ENCODE data around the gene RRP7A.
A peak's percentile ranks its signal among the peaks of the same experiment; 100 is the strongest.
"Not testable (repeated sequence)": the region's sequence is repeated elsewhere in the genome, so short reads cannot be mapped to it uniquely, and the experiment has no call there.

Gene RRP7A, protein sequence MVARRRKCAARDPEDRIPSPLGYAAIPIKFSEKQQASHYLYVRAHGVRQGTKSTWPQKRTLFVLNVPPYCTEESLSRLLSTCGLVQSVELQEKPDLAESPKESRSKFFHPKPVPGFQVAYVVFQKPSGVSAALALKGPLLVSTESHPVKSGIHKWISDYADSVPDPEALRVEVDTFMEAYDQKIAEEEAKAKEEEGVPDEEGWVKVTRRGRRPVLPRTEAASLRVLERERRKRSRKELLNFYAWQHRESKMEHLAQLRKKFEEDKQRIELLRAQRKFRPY

DNA sequence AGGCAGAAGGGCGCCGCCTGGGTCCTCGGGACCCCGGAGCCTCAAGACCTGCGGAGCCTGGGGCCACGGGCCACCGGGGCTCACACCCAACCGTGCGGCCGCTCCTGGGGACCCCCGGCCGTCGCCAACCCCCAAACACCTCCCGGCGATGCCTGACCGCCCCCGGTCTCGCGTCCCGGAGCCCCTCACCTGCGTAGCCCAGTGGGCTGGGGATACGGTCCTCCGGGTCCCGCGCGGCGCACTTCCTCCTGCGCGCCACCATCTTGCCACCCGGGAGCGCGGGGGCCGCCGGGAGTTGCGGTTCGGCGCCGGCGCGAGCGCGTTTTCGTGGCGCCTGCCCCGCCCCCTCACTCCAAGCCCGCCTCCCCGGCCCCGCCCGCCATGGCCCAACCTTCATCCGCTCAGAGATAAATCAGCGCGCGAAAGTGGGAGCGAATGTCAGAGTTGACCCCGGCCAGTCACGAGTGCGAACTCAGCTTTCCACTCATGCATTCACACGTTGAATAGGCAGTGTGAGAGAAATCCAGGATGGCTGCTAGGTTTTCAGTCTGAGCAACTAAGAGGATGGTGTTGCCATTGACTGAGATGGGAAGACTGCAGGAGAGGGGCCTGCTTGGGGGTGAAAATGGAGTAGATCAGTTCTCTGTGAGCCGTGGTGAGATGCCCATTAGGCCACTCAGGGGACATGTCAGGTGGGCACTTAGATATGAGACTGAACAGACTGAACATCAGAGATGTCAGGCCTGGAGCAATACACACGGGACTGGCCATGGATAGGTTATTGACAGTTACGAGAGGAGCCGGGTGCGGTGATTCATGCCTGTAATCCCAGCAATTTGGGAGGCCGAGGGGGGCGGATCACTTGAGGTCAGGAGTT lies at the start of gene RRP7A:
Gene RRP7A, minus strand, starts transcription at position 272 of the 877 bp plus-strand sequence. Its CDS starts 10 bp downstream, at position 262.
- H3K4me3 Mint-ChIP-seq, result peak within 1 kb of the TSS; percentile 97 to 99
- H3K27me3 Mint-ChIP-seq, result no peaks in the 10 kb centered on the region
- no peaks in the 10 kb centered on the region for H3K9me3 Mint-ChIP-seq
- H3K27ac Mint-ChIP-seq, result peak within 1 kb of the TSS; percentile 98
- H3K4me1 Mint-ChIP-seq, result peaks cover 39% of the 10 kb centered on the region
- DNase-seq (peak; percentile 79 to 81), ATAC-seq (peak; percentile 93)

DNA sequence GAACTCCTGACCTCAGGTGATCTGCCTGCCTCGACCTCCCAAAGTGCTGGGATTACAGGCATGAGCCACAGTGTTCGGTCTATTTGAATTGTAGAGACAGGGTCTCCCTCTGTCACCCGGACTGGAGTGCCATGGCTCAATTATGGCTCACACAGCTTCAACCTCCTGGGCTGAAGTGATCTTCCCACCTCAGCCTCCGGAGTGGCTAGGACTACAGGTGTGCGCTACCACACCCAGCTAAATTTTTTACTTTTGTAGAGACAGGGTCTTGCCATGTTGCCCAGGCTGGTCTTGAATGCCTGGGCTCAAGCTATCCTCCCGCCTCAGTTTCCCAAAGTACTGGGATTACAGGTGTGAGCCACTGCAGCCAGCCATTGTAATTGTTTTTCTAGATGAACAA lies 48.4 kb upstream of the RRP7A start:
- DNase-seq, H3K4me3 Mint-ChIP-seq, H3K4me1 Mint-ChIP-seq, H3K9me3 Mint-ChIP-seq, ATAC-seq, H3K27me3 Mint-ChIP-seq: not testable (repeated sequence)
- peak overlapping the region in 1 of 2 donors; percentile 27 for H3K27ac Mint-ChIP-seq

DNA sequence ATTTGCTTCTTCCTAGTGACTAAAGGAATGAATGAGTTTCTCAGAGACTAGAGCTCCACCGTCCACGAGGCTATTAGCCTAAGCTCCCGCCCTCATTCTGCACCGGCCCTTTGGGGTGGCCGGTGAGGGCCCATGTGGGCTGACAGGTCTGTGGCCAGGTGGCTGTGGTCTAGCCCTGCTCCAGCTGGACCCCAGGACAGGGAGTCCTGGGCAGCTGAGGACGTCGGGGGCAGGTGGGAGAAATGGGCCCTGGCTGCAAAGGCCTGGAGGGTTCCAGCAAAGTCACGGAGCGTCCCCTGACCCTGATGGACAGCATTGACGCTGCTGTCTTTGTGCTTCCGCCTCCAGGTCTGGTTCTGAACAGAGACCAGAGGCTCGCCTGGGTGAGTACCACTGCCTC lies 46.4 kb upstream of the RRP7A start:
- Mint-ChIP-seq H3K27me3 (no peaks in the 10 kb centered on the region), H3K27ac (no peak overlapping the region), H3K4me3 (no peak overlapping the region), H3K4me1 (peaks cover 10% of the 10 kb centered on the region), H3K9me3 (no peaks in the 10 kb centered on the region)
- DNase-seq (no peak), ATAC-seq (peak; percentile 11)

DNA sequence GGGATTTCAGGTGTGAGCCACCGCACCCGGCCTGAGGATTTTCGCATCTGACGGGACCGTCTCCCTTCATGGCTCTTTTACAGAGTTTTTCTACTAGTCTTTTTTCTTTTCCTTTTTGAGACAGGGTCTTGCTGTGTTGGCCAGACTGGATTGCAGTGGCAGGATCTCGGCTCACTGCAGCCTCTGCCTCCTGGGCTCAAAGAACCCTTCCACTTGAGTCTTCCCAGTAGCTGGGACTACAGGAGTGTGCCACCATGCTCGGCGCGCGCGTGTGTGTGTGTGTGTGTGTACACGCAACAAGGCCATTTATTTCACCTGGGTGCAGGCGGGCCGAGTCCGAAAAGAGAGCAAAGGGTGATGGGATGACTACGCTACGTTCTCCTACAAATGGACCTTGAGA lies 45.1 kb upstream of the RRP7A start:
- DNase-seq (no peak), ATAC-seq (no peak)
- Mint-ChIP-seq H3K9me3 (no peaks in the 10 kb centered on the region), H3K27ac (no peak overlapping the region), H3K4me3 (no peak overlapping the region), H3K27me3 (no peaks in the 10 kb centered on the region), H3K4me1 (peaks cover 13% of the 10 kb centered on the region)

DNA sequence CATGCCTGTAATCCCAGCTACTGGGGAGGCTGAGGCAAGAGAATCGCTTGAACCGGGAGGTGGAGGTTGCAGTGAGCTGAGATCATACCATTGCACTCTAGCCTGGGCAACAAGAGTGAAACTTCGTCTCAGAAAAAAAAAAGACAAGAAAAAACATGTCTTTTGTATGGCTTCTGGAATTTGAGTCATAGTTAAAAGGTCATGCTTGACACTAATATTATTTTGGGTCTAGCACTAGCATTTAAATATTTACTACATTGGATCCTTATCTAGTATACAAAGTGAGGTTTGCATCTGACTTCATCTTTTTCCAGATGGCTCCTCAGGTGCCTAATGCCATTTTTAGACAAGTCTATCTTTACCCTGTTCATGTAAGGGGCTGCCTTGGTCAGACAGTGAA lies 44.3 kb upstream of the RRP7A start:
- not testable (repeated sequence) for H3K9me3 Mint-ChIP-seq, H3K4me3 Mint-ChIP-seq, H3K27me3 Mint-ChIP-seq, DNase-seq, H3K27ac Mint-ChIP-seq, ATAC-seq
- peaks cover 13% of the 10 kb centered on the region for H3K4me1 Mint-ChIP-seq

DNA sequence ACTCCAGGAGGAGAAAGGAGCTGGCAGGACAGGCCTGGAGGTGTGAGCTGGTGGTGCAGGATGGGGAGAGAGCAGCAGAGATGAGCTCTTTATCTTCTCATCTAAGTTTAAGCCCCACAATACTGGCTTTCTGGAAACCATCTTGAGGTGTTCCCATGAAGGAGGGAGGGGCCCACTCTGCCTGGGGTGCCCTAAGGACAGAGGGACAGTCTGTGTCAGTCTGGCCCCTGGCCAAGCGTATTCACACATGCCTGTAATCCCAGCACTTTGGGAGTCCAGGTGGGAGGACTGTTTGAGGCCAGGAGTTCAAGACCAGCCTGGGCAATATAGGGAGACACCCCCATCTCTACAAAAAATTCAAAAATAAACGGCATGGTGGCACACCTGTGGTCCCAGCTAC lies 43.1 kb upstream of the RRP7A start:
- Mint-ChIP-seq H3K4me3 (no peak overlapping the region), H3K27me3 (no peaks in the 10 kb centered on the region), H3K27ac (peak overlapping the region in 1 of 2 donors; percentile 59), H3K4me1 (peaks cover 13% of the 10 kb centered on the region), H3K9me3 (no peaks in the 10 kb centered on the region)
- ATAC-seq, result no peak
- DNase-seq, result no peak

DNA sequence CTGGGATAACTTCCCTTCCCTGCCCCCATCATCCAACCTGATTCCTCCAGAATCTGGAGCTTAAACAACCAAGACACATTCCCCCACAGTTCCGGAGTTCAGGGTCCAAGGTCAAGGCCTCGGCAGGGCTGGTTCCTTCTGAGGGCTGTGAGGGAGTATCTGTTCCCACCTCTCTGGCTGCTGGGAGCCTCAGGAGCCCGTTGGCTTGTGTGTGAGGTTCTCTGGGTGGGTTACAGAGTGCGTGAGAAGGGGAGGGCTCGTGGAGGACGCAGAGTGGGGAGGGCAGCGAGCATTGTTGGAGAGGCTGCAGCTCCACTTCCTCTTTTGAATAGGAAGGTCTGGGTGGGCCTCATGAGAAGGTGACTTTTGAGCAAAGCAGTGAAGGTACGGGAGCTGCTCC lies 42.7 kb upstream of the RRP7A start:
- peaks cover 13% of the 10 kb centered on the region for H3K4me1 Mint-ChIP-seq
- ATAC-seq (no peak), DNase-seq (no peak)
- no peaks in the 10 kb centered on the region for H3K27me3 Mint-ChIP-seq
- no peak overlapping the region for H3K27ac Mint-ChIP-seq
- H3K9me3 Mint-ChIP-seq, result no peaks in the 10 kb centered on the region
- no peak overlapping the region for H3K4me3 Mint-ChIP-seq

DNA sequence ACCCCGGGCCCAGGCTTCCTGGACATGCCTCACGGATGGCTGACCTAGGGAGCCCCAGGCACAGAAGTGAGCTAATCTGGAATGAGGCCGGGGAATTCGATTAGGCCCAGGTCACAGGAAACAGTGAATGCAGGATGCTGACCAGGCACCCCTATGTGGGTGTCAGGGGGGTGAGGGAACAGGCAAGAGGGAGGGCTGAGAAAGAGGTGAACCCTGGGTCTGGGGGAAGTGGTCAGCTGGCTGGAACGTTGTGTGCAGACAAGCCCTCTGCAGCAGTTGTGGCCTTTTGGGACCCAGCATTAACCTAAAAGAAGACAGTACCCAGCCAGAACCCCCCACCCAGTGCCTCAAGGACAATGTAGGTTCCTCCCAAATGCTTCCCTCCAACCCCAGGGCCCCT lies 42.3 kb upstream of the RRP7A start:
- Mint-ChIP-seq H3K4me1 (peaks cover 13% of the 10 kb centered on the region), H3K27me3 (no peaks in the 10 kb centered on the region), H3K4me3 (no peak overlapping the region), H3K9me3 (no peaks in the 10 kb centered on the region), H3K27ac (peak overlapping the region in 1 of 2 donors; percentile 54)
- DNase-seq (no peak), ATAC-seq (no peak)

DNA sequence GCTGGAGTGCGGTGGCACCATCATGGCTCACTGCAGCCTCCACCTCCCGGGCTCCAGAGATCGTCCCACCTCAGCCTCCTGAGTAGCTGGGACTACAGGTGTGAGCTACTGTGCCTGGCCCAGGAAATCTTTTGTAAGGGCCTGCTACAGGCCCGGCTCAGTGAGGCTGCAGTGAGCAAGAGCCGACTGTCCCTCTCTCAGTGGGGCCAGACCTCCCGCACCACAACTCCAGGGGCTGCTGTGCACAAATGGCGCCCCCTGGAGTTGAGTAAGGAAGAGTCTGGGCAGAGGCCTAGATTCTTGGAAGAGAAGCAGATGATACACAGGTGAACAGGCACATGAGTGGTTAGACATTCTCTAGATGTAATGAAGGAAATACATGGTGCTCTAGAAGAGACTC lies 41.2 kb upstream of the RRP7A start:
- no peak for DNase-seq
- no peak overlapping the region for H3K4me3 Mint-ChIP-seq
- no peaks in the 10 kb centered on the region for H3K27me3 Mint-ChIP-seq

DNA sequence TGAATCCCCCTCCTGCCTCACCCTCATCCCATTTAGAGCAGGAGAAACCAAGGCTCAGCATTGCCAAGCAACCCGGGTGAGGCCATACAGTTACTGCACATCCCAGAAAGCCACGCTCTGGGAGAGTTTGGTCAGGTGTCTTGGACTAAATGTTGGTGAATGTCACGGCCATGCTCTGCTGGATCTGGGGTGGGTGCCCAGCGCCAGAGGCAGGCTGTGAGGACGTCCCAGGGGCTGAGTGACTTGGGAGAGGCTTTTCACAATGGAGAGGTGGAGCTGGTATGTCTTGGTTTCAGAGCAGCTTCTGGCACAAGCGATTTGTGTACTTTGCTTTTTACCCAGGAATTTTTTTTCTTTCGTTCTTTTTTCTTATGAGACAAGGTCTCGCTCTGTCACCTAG lies 40.8 kb upstream of the RRP7A start:
- H3K27ac Mint-ChIP-seq, result peak overlapping the region in 1 of 2 donors; percentile 49
- no peaks in the 10 kb centered on the region for H3K27me3 Mint-ChIP-seq
- no peak for ATAC-seq
- H3K4me1 Mint-ChIP-seq, result peaks cover 13% of the 10 kb centered on the region
- H3K9me3 Mint-ChIP-seq, result no peaks in the 10 kb centered on the region
- H3K4me3 Mint-ChIP-seq, result no peak overlapping the region
- no peak for DNase-seq

More for the DNA sequence above, 41.2 kb upstream of the RRP7A start:
- ATAC-seq, result peak; percentile 64
- Mint-ChIP-seq H3K9me3 (no peaks in the 10 kb centered on the region), H3K27ac (peak overlapping the region in 1 of 2 donors; percentile 49), H3K4me1 (peaks cover 13% of the 10 kb centered on the region)

DNA sequence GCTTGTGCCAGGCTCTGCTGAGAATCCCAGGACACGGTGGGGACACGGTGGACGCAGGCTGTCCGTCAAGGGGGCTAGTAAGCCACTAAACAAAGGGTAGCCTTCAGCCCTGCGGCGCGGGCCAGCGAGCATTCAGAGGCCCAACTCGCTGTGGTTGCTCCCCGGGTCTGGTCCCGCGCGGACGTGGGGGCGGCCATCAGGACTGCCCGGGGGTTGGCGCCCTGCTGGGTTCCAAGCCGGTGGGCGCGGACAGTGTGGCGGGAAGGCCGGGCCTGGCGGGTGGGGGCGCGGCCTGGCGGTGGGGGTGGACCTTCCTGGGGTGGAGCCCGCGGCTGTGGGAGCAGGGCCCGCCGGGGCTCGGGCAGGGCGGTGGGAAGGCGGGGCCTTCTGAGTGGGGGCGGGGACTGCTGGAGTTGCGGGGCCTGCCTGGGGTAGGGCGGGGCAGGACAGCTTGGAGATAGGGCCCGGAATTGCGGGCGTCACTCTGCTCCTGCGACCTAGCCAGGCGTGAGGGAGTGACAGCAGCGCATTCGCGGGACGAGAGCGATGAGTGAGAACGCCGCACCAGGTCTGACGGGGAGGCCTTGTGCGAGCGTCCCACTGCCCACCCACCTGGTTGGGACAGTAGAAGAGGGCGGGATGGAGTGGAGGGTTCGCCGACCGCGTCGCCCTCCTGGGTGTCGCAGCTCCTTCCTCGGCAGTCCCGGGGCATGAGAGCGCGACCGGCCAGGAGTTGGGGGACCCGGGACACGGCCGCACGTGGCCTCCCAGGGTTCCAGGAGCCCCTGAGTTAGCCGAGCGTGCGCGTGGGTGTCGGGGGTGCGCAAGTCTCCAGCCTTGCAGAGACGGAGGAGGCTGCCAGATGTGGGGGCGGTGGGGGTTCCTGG lies 34.1 kb upstream of the RRP7A start, which contains the start of gene SERHL2:
Gene SERHL2, plus strand, starts transcription at position 482 of the 887 bp plus-strand sequence. Its CDS starts 65 bp downstream, at position 547.
- Mint-ChIP-seq H3K4me1 (peaks cover 24% of the 10 kb centered on the region), H3K4me3 (peak within 1 kb of the TSS; percentile 87 to 90), H3K27me3 (peaks cover 7% of the 10 kb centered on the region), H3K27ac (peak within 1 kb of the TSS; percentile 12 to 33), H3K9me3 (no peaks in the 10 kb centered on the region)
- ATAC-seq (peak; percentile 95), DNase-seq (peak; percentile 76 to 78)

DNA sequence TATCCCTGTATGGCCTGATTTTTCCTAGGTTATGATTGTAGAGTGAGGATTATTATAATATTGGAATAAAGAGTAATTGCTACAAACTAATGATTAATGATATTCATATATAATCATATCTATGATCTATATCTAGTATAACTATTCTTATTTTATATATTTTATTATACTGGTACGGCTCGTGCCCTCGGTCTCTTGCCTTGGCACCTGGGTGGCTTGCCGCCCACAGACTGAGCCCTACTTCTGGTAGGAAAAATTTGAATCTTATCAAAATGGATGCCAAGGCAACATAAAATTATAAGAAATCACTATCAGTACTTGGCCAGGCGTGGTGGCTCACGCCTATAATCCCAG lies 32.7 kb upstream of the RRP7A start:
- not testable (repeated sequence) for DNase-seq, H3K27me3 Mint-ChIP-seq, ATAC-seq, H3K9me3 Mint-ChIP-seq, H3K27ac Mint-ChIP-seq
- H3K4me3 Mint-ChIP-seq, result peak overlapping the region; percentile 58 to 70
- H3K4me1 Mint-ChIP-seq, result peaks cover 24% of the 10 kb centered on the region

DNA sequence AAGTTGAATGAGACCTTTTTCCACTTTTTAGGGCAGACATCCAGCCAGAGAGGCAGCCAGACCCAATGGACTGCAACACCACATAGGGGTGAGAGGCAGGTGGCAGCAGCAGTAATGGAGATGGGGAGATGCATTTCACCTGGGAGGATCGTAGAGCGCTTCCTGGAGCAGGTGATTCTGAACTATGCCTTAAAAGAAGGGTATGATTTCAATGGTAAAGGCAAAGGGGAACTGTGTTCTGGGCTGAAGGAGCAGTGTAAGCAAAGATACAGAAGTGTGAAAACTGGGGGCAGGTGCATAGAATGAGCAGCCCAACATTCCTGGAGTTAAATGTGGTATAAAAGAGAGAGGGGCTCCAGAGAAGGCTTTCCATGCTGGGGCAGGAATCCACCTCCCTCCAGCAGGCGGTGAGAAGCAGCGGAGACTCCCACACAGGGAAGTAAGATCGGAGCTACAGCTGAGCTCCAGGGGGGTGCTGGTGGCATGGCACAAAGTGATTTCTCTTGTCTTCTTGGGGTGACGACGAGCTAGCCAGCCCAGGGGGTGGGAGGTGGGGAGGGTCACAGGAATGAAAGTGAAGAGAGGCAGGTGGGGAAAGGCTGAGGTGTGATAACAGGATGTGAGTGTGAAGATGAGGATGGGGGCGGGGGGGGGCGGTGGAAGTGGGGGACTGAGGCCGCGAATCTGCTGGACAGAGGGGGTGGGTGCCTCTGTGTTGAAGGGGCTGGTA lies 29.9 kb upstream of the RRP7A start:
- DNase-seq, result no peak
- Mint-ChIP-seq H3K27me3 (peaks cover 7% of the 10 kb centered on the region), H3K4me1 (peaks cover 24% of the 10 kb centered on the region), H3K9me3 (no peaks in the 10 kb centered on the region), H3K27ac (peak overlapping the region in 1 of 2 donors; percentile 30), H3K4me3 (no peak overlapping the region)
- no peak for ATAC-seq

DNA sequence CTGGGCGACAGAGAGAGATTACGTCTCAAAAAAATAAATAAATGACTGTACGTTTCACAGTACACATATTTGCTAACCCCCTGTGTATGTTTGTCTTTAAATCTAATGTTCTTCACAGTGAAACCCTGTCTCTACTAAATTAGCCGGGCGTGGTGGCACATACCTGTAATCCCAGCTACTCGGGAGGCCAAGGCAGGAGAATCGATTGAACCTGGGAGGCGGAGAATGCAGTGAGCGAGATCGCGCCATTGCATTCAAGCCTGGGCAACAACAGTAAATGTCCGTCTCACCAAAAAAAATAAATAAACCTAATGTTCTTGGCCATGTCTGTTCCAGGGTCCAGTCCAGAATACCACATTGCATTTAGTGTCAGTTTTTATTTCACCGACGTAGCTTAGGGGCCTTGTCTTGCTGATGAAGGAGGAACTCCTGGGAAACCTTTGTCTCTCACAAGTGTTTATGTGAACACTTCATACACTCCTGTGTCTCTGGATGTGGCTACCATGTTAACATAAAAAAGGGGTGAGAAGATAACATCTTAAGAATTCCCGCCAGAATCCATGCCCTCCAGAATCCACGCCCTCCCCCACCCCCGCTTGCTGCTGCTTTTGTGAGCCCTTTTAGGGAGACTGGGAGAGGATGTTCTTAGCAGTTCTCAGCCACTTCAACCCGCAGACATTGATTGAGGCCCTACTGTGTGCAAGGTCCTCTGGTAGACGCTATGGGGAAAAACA lies 29.2 kb upstream of the RRP7A start:
- Mint-ChIP-seq H3K27me3 (peaks cover 7% of the 10 kb centered on the region), H3K4me3 (no peak overlapping the region), H3K27ac (no peak overlapping the region), H3K4me1 (peaks cover 18% of the 10 kb centered on the region), H3K9me3 (no peaks in the 10 kb centered on the region)
- ATAC-seq (no peak), DNase-seq (no peak)
